Measurements from ENCODE around the gene SLMAP. TPM values are rescaled to one million over a fixed set of nuclear protein-coding genes. Genes with fewer than 3 reads are reported as not detected.

SLMAP gene
- total and polyA plus RNA-seq, 2 donors (not counting 1 experiment from before 2014, with no cell fraction given) = 9.7 to 67.2 TPM

DNA sequence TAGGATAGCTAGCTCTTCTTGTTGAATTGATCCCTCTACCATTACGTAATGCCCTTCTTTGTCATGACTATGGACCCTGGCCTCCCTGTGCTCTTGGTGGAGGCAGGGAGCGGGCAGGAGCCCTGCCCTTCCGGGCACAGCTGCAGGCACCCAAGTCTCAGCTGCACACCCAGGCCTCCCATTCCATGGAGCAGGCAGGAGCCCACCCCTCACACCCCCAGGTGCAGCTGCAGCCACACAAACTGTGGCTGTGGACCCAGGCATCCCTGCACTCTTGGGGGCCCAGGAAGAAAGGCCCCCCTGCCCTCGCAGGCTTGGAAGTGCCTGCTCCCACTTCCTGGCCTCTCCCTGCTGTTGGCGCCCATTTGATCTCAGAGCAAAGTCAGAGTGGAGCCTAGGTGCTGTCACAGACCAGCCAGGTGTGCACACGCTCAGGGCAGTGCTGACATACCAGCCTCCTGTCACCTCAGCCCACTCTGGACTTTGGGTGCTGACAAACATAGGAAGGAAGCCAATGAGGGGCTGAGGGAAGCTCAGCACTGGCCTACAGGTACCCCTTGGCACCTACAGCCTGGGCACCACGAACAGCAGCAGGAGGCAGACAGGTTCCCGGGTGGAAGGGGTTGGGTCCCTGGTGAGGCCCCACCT lies 53.0 kb downstream of the SLMAP start:
- H2AFZ ChIP-seq (ENCODE audit: insufficient read depth, low read depth, low read length, poor library complexity, severe bottlenecking) = no peak overlapping the region
- ATAC-seq (ENCODE audit: low read depth) (no peak), DNase-seq (no peak)
- H3K27ac ChIP-seq (ENCODE audit: low read length in 2 of 2) = no peak overlapping the region
- H3K9ac ChIP-seq (ENCODE audit: low read length) = no peak overlapping the region
- peaks cover 91% of the 10 kb centered on the region for H3K79me2 ChIP-seq (ENCODE audit: control insufficient read depth, insufficient read depth, low read length)
- no peak overlapping the region for H3K4me2 ChIP-seq (replicated peaks; ENCODE audit: low read depth, low read length, poor library complexity, severe bottlenecking)
- no peak overlapping the region for H3K4me3 ChIP-seq (ENCODE audit: control extremely low read depth in 1 of 5, extremely low read depth in 1 of 5, insufficient read depth in 1 of 5, low read depth in 2 of 5, low read length in 4 of 5)
- H3K27ac Mint-ChIP-seq = no peak overlapping the region
- ChIA-PET CTCF (no interaction called here), POLR2A (no interaction called here)
- peaks cover 37% of the 10 kb centered on the region for H4K20me1 ChIP-seq (ENCODE audit: control insufficient read depth, insufficient read depth, low read length, poor library complexity, severe bottlenecking)
- WGBS (ENCODE audit: insufficient coverage) = 94% methylated on average over 7 of the region's 8 CpGs
- H3K4me1 Mint-ChIP-seq = peaks cover 41% of the 10 kb centered on the region
- no peak for TF ChIP-seq EZH2 (IDR thresholded peaks at IDR 0.05; ENCODE audit: borderline replicate concordance, insufficient read depth, low read depth, low read length, poor library complexity, severe bottlenecking)
- TF ChIP-seq, protein P1, sequence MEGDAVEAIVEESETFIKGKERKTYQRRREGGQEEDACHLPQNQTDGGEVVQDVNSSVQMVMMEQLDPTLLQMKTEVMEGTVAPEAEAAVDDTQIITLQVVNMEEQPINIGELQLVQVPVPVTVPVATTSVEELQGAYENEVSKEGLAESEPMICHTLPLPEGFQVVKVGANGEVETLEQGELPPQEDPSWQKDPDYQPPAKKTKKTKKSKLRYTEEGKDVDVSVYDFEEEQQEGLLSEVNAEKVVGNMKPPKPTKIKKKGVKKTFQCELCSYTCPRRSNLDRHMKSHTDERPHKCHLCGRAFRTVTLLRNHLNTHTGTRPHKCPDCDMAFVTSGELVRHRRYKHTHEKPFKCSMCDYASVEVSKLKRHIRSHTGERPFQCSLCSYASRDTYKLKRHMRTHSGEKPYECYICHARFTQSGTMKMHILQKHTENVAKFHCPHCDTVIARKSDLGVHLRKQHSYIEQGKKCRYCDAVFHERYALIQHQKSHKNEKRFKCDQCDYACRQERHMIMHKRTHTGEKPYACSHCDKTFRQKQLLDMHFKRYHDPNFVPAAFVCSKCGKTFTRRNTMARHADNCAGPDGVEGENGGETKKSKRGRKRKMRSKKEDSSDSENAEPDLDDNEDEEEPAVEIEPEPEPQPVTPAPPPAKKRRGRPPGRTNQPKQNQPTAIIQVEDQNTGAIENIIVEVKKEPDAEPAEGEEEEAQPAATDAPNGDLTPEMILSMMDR (IDR thresholded peaks at IDR 0.05) = no peak
- H3K4me3 Mint-ChIP-seq = no peak overlapping the region
- H3K9me3 Mint-ChIP-seq (ENCODE audit: insufficient read depth) = no peaks in the 10 kb centered on the region
- peaks cover 4% of the 10 kb centered on the region in 2 donors for H3K4me1 ChIP-seq (ENCODE audit: control insufficient read depth in 2 of 2, insufficient read depth in 2 of 2, low read length in 2 of 2)
- peaks cover 0 to 6% (median 0%) of the 10 kb centered on the region in 3 donors for H3K9me3 ChIP-seq (ENCODE audit: control extremely low read depth in 1 of 3, control insufficient read depth in 2 of 3, insufficient read depth in 1 of 3, low read length in 2 of 3)
- intact Hi-C loops (cut with micrococcal nuclease) = no loop called here
- no peaks in the 10 kb centered on the region for H3K27me3 Mint-ChIP-seq
- no peaks in the 10 kb centered on the region for H3K27me3 ChIP-seq (replicated peaks in 1 of 4; ENCODE audit: control extremely low read depth in 1 of 4, control insufficient read depth in 3 of 4, insufficient read depth in 4 of 4, low read length in 3 of 4)
- peaks cover 0 to 1% of the 10 kb centered on the region in 2 experiments for H3K36me3 ChIP-seq (replicated peaks in 1 of 2; ENCODE audit: control extremely low read depth in 1 of 2, control insufficient read depth in 1 of 2, extremely low read depth in 1 of 2, insufficient read depth in 2 of 2, low read length in 1 of 2)

DNA sequence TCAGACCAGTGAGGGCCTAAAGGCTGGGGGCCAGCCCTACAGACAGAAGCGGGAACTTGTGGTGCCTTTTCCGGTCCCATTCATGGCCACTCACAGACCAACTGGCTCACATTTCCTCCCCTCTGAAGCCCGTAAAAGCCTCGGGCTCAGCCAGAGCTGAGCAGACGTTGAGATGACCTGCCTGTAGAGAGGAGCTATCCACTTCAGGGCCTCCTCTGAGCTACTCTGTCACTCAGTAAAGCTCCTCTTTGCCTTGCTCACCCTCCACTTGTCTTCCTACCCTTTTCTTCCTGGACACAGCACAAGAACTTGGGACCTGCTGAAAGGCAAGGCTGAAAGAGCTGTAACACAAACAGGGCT lies 53.5 kb downstream of the SLMAP start:
- ChIA-PET POLR2A (no interaction called here), CTCF (no interaction called here)
- Histone ChIP-seq H3K36me3 (replicated peaks in 1 of 2; ENCODE audit: control extremely low read depth in 1 of 2, control insufficient read depth in 1 of 2, extremely low read depth in 1 of 2, insufficient read depth in 2 of 2, low read length in 1 of 2) (peaks cover 0 to 1% of the 10 kb centered on the region in 2 experiments), H4K20me1 (ENCODE audit: control insufficient read depth, insufficient read depth, low read length, poor library complexity, severe bottlenecking) (peaks cover 42% of the 10 kb centered on the region), H3K9ac (ENCODE audit: low read length) (no peak overlapping the region), H3K79me2 (ENCODE audit: control insufficient read depth, insufficient read depth, low read length) (peaks cover 91% of the 10 kb centered on the region), H3K4me2 (replicated peaks; ENCODE audit: low read depth, low read length, poor library complexity, severe bottlenecking) (no peak overlapping the region), H3K4me3 (ENCODE audit: control extremely low read depth in 1 of 5, extremely low read depth in 1 of 5, insufficient read depth in 1 of 5, low read depth in 2 of 5, low read length in 4 of 5) (no peak overlapping the region), H3K27me3 (replicated peaks in 1 of 4; ENCODE audit: control extremely low read depth in 1 of 4, control insufficient read depth in 3 of 4, insufficient read depth in 4 of 4, low read length in 3 of 4) (no peaks in the 10 kb centered on the region), H3K4me1 (ENCODE audit: control insufficient read depth in 2 of 2, insufficient read depth in 2 of 2, low read length in 2 of 2) (peaks cover 2 to 4% of the 10 kb centered on the region in 2 donors), H2AFZ (ENCODE audit: insufficient read depth, low read depth, low read length, poor library complexity, severe bottlenecking) (no peak overlapping the region), H3K9me3 (ENCODE audit: control extremely low read depth in 1 of 3, control insufficient read depth in 2 of 3, insufficient read depth in 1 of 3, low read length in 2 of 3) (peaks cover 0 to 6% (median 0%) of the 10 kb centered on the region in 3 donors), H3K27ac (ENCODE audit: low read length in 2 of 2) (no peak overlapping the region)
- DNase-seq (no peak), ATAC-seq (ENCODE audit: low read depth) (no peak)
- WGBS (ENCODE audit: insufficient coverage) = 98% methylated on average over 5 of the region's 5 CpGs
- Mint-ChIP-seq H3K4me3 (no peak overlapping the region), H3K4me1 (peaks cover 42% of the 10 kb centered on the region), H3K27me3 (no peaks in the 10 kb centered on the region), H3K27ac (no peak overlapping the region), H3K9me3 (ENCODE audit: insufficient read depth) (no peaks in the 10 kb centered on the region)
- intact Hi-C loops (cut with micrococcal nuclease) = no loop called here
- no peak for TF ChIP-seq EZH2 (IDR thresholded peaks at IDR 0.05; ENCODE audit: borderline replicate concordance, insufficient read depth, low read depth, low read length, poor library complexity, severe bottlenecking)
- TF ChIP-seq, protein P1 (IDR thresholded peaks at IDR 0.05) = no peak

Data from B cell (primary cell).